Endothelial cell of umbilical vein (primary cell): ENCODE results near the gene CLEC7A. TPM values are rescaled to one million over a fixed set of nuclear protein-coding genes. Genes with fewer than 3 reads are reported as not detected.

Experiments
- BruUV-seq: library from RNA; stranded (reverse); fragments of 400-500 nt; replicated peaks from 2 replicates; lab custom pipeline; 2021; lab: Mats Ljungman, UMichigan
- CTCF ChIA-PET: fragments of 300-600, 350-600 bp; sonication (Branson Sonifier 250); formaldehyde crosslinking; loops from one replicate; lab custom pipeline; 2021; ENCODE audit warnings: antibody characterized with exemption, inconsistent platforms; lab: Charles Lee
- POLR2A ChIA-PET: fragments of 300-600, 350-600 bp; sonication (Branson Sonifier 250); formaldehyde crosslinking; loops from one replicate; lab custom pipeline; 2021; ENCODE audit warnings: antibody characterized with exemption, inconsistent platforms; lab: Charles Lee
- DNase-seq: peaks from one replicate; pipeline ENCODE4 v3.0.0-alpha.2; 2011; ENCODE audit warnings: low read depth, low spot score
- FAIRE-seq: peaks from 2 replicates; lab custom pipeline; 2011; peaks lifted over from hg19 to GRCh38; lab: Jason Lieb, UNC
- H2AFZ ChIP-seq: 2 replicates; pipeline ENCODE4 v1.6.0; 2012; ENCODE audit warnings: low read depth, low read length, control low read depth, inconsistent platforms
- H3K27ac ChIP-seq: 2 replicates; pipeline ENCODE4 v1.5.1; 2011; ENCODE audit warnings: low read depth, mild to moderate bottlenecking, control low read depth, low read length, moderate library complexity; ENCODE audit not compliant: insufficient read depth
- H3K27me3 ChIP-seq, 2 experiments: 2 replicates each; pipeline versions ENCODE4 v1.6.0 to v1.6.1; 2011; ENCODE audit warnings: low read length in 2 of 2, mixed read lengths in 1 of 2; ENCODE audit not compliant: control insufficient read depth in 2 of 2, insufficient read depth in 2 of 2
- H3K36me3 ChIP-seq, 2 experiments: 2 replicates in 1 of 2; 3 replicates in 1 of 2; pipeline ENCODE4 v1.5.1; 2011; ENCODE audit warnings: low read length in 2 of 2, mild to moderate bottlenecking in 1 of 2, moderate library complexity in 1 of 2; ENCODE audit not compliant: control insufficient read depth in 2 of 2, insufficient read depth in 2 of 2; ENCODE audit errors: extremely low read depth in 1 of 2
- H3K4me1 ChIP-seq: 3 replicates; pipeline ENCODE4 v1.5.1; 2011; ENCODE audit warnings: mild to moderate bottlenecking, low read length; ENCODE audit not compliant: control insufficient read depth, insufficient read depth; ENCODE audit errors: extremely low read depth
- H3K4me2 ChIP-seq: 2 replicates; pipeline ENCODE4 v1.6.1; 2011; ENCODE audit warnings: low read length, control low read depth, mixed read lengths; ENCODE audit not compliant: insufficient read depth
- H3K4me3 ChIP-seq, 3 experiments: fragments of 200-600 bp in 1 of 3; sonication (generic), shearing (Covaris generic) in 1 of 3; replicated peaks in 1 of 3; 2 replicates each; pipeline ENCODE4 v1.5.1; 2011 to 2016; ENCODE audit warnings: control low read depth in 3 of 3, low read length in 3 of 3, mild to moderate bottlenecking in 2 of 3, inconsistent platforms in 1 of 3, low read depth in 1 of 3, moderate library complexity in 1 of 3; ENCODE audit not compliant: insufficient read depth in 1 of 3
- H3K79me2 ChIP-seq: 2 replicates; pipeline ENCODE4 v1.6.0; 2012; ENCODE audit warnings: low read length, inconsistent platforms; ENCODE audit not compliant: control insufficient read depth, insufficient read depth
- H3K9ac ChIP-seq: replicated peaks from 2 replicates; pipeline ENCODE3; 2011; ENCODE audit warnings: low read length, control low read depth; ENCODE audit not compliant: insufficient read depth; ENCODE audit errors: extremely low read depth
- H3K9me1 ChIP-seq: replicated peaks from 3 replicates; pipeline ENCODE4 v1.6.0; 2011; ENCODE audit warnings: mild to moderate bottlenecking, low read length; ENCODE audit not compliant: control insufficient read depth, insufficient read depth; ENCODE audit errors: extremely low read depth
- H3K9me3 ChIP-seq: replicated peaks from 2 replicates; pipeline ENCODE4 v1.5.1; 2012; ENCODE audit warnings: low read length, inconsistent platforms; ENCODE audit not compliant: control insufficient read depth, insufficient read depth
- H4K20me1 ChIP-seq: replicated peaks from 2 replicates; pipeline ENCODE3; 2011; ENCODE audit warnings: mild to moderate bottlenecking, low read length; ENCODE audit not compliant: control insufficient read depth, insufficient read depth; ENCODE audit errors: extremely low read depth
- CTCF ChIP-seq, 2 donors: IDR thresholded peaks; 1 replicate in 1 of 2; 2 replicates in 1 of 2; pipeline ENCODE4 v1.5.1; 2011; ENCODE audit warnings: low read length in 2 of 2, mild to moderate bottlenecking in 2 of 2, moderate library complexity in 2 of 2, control low read depth in 1 of 2, inconsistent platforms in 1 of 2, low read depth in 1 of 2; ENCODE audit not compliant: insufficient read depth in 1 of 2; ENCODE audit errors: extremely low read depth in 1 of 2
- EZH2 ChIP-seq: IDR thresholded peaks from 2 replicates; pipeline ENCODE4 v1.6.1; 2012; ENCODE audit warnings: borderline replicate concordance, low read depth, mild to moderate bottlenecking, moderate library complexity, low read length, inconsistent platforms; ENCODE audit not compliant: severe bottlenecking
- FOS ChIP-seq: IDR thresholded peaks from 2 replicates; pipeline ENCODE4 v1.6.1; 2011; ENCODE audit warnings: mild to moderate bottlenecking, low read length, moderate library complexity, borderline replicate concordance; ENCODE audit not compliant: insufficient read depth
- GATA2 ChIP-seq: IDR thresholded peaks from 2 replicates; pipeline ENCODE4 v1.7.0; 2011; ENCODE audit warnings: low read depth, mild to moderate bottlenecking, moderate library complexity, mixed read lengths, low read length; ENCODE audit not compliant: insufficient read length, insufficient read depth
- JUN ChIP-seq: IDR thresholded peaks from 2 replicates; pipeline ENCODE4 v1.6.1; 2011; ENCODE audit warnings: borderline replicate concordance, low read depth; ENCODE audit not compliant: insufficient read length, insufficient read depth
- MYC ChIP-seq: IDR thresholded peaks from one replicate; pipeline ENCODE4 v1.6.1; 2011; ENCODE audit warnings: mild to moderate bottlenecking, low read depth, low read length
- POLR2A ChIP-seq: IDR thresholded peaks from 2 replicates; pipeline ENCODE4 v1.6.1; 2012; ENCODE audit warnings: low read depth, mild to moderate bottlenecking, control low read depth, low read length
- POLR2AphosphoS5 ChIP-seq: IDR thresholded peaks from 2 replicates; pipeline ENCODE4 v1.6.1; 2012; ENCODE audit warnings: low read depth, mild to moderate bottlenecking, control low read depth, low read length, moderate library complexity; ENCODE audit not compliant: insufficient read depth
- dilution Hi-C: fragments of 300-500 bp; cut with MboI; formaldehyde crosslinking; loops from one replicate; pipeline ENCODE4 v1.15.0; 2019; ENCODE audit warnings: low sequenced_read_pairs; ENCODE audit not compliant: extremely low pct_ligation_motif_present
- intact Hi-C: fragments of 100-400 bp; cut with micrococcal nuclease; formaldehyde crosslinking; loops from one replicate; pipeline ENCODE4 v1.10.0; 2022
- polyA plus RNA-seq, 4 experiments: library from polyadenylated mRNA; depleted of rRNA in 3 of 4; stranded (reverse) in 3 of 4; unstranded in 1 of 4; fragments of >200 nt; gene quantifications; 2 replicates each; pipeline versions ENCODE4 v1.2.1 to v1.2.3, GENCODE V29; 2011 to 2012; ENCODE audit warnings: missing spikeins in 1 of 4
- total RNA-seq: library from RNA; stranded (reverse); gene quantifications from 2 replicates; pipeline ENCODE4 v1.2.3, GENCODE V29; 2021
- TF ChIP-seq, protein P1 (sequence below): IDR thresholded peaks from 2 replicates; pipeline ENCODE4 v1.6.1; 2011; ENCODE audit not compliant: insufficient read depth, insufficient read length

Gene CLEC7A
- total and polyA plus RNA-seq, 2 donors (not counting 3 experiments of a cell fraction or from before 2014, with no cell fraction given) = not detected

DNA sequence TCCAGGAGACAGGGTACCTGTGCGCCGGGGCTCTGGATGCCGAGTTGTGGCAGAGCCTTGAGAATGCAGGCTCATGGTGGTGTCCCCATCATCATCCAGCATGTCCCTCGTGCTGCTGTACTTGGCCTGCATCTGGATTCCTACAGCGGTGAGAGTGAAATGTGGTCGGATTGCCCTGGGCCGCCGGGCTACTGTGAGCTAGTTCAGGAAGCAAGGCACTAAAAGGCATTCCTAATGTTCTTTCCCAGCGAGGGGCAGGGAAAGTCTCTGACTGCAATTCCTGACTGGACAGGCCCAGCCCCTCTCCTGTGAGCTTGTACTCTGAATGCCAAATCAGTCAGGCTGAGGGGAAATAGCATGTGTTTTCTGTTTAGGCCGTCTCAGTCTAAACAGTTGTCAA is 31.2 kb downstream of the CLEC7A start, which contains the start of gene CLEC1A:
CLEC1A (minus strand) TSS at position 195 of the 400 bp plus-strand sequence; CDS start at position 132, 63 bp downstream.
- H3K36me3 ChIP-seq = no peaks in the 10 kb centered on the region
- peak within 1 kb of the TSS; percentile 75 for H3K4me2 ChIP-seq
- no peaks in the 10 kb centered on the region for H3K9me3 ChIP-seq
- peak within 1 kb of the TSS; percentile 75 for H3K27ac ChIP-seq
- intact Hi-C loops = loop anchor here (1.0 to 2.0 kb wide), 3 partner anchors 30 to 66 kb away; no protein-coding TSS in a partner anchor
- H3K9ac ChIP-seq = peak within 1 kb of the TSS; percentile 80
- H3K4me3 ChIP-seq = peak within 1 kb of the TSS; percentile 38 to 63 (median 43)
- dilution Hi-C loops = no loop called here
- no TSS peak for BruUV-seq
- H3K9me1 ChIP-seq = no peaks in the 10 kb centered on the region
- no peaks in the 10 kb centered on the region for H3K27me3 ChIP-seq
- H3K4me1 ChIP-seq = peaks cover 7% of the 10 kb centered on the region
- no peaks in the 10 kb centered on the region for H4K20me1 ChIP-seq
- peak within 1 kb of the TSS; percentile 96 for H2AFZ ChIP-seq
- ChIA-PET POLR2A (interaction anchor here (1.0 to 1.7 kb wide), 2 partner anchors 30 to 67 kb away, joined by 3 to 7 read pairs; no protein-coding TSS in a partner anchor), CTCF (interaction anchor here (0.6 to 2.8 kb wide), 8 partner anchors 11 to 67 kb away, joined by 3 to 22 read pairs (median 4); no protein-coding TSS in a partner anchor)
- DNase-seq = peak; percentile 82
- peak; percentile 69 for FAIRE-seq
- H3K79me2 ChIP-seq = peaks cover 18% of the 10 kb centered on the region
- TF ChIP-seq POLR2A (peak; percentile 50), CTCF (IDR thresholded peaks at IDR 0.05; ENCODE audit: extremely low read depth in 1 of 2, insufficient read depth in 1 of 2, low read depth in 1 of 2, low read length in 2 of 2) (no peak)

DNA sequence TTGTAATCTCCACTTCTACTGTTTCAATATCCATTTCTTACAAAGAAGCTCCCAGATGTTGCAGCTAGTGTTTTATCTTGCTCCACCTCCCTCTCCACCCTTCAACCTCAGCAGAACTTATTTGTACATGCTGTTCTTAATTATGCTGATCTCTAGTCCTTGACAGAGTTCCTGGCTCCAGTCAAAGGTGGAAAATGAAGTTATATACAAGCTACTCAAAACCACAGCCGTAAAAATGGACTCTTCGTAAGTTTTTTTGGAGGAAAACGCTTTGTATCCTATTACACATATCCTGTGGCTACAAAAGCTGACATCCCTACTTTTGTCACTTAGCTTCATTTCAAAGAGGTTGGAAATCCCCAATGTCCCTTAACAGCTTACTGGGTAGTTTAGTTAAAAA is 32.5 kb downstream of the CLEC7A start:
- FAIRE-seq = peak; percentile 46
- dilution Hi-C loops (no loop called here), intact Hi-C loops (no loop called here)
- Histone ChIP-seq H3K79me2 (peaks cover 19% of the 10 kb centered on the region), H3K4me2 (peak overlapping the region; percentile 75), H3K4me3 (peak overlapping the region; percentile 19 to 63 (median 28)), H3K9me1 (no peaks in the 10 kb centered on the region), H3K27me3 (no peaks in the 10 kb centered on the region), H3K4me1 (peaks cover 7% of the 10 kb centered on the region), H2AFZ (peak overlapping the region; percentile 88), H3K9ac (peak overlapping the region; percentile 80), H3K36me3 (no peaks in the 10 kb centered on the region), H3K9me3 (no peaks in the 10 kb centered on the region), H3K27ac (peak overlapping the region; percentile 45), H4K20me1 (no peaks in the 10 kb centered on the region)
- peak; percentile 66 for DNase-seq
- no TSS peak for BruUV-seq
- POLR2A ChIA-PET = interaction anchor here (0.6 to 1.7 kb wide), 4 partner anchors 29 to 66 kb away, joined by 3 to 7 read pairs (median 4); no protein-coding TSS in a partner anchor
- TF ChIP-seq JUN (no peak), FOS (no peak), CTCF (IDR thresholded peaks at IDR 0.05; ENCODE audit: extremely low read depth in 1 of 2, insufficient read depth in 1 of 2, low read depth in 1 of 2, low read length in 2 of 2) (no peak), POLR2A (no peak), MYC (no peak), POLR2AphosphoS5 (no peak), EZH2 (no peak), GATA2 (no peak)
- TF ChIP-seq, protein P1, sequence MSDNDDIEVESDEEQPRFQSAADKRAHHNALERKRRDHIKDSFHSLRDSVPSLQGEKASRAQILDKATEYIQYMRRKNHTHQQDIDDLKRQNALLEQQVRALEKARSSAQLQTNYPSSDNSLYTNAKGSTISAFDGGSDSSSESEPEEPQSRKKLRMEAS = no peak
- CTCF ChIA-PET = interaction anchor here (1.0 to 2.8 kb wide), 9 partner anchors 12 to 347 kb away, joined by 3 to 22 read pairs (median 4); no protein-coding TSS in a partner anchor
